Ishikawa (cell line): ENCODE measurements around the gene CARHSP1.

Source experiments
- CEBPB ChIP-seq: IDR thresholded peaks from 2 replicates; pipeline ENCODE4 v1.6.1; 2012
- CREB1 ChIP-seq: IDR thresholded peaks from 2 replicates; pipeline ENCODE4 v1.6.1; 2012; ENCODE audit warnings: low read depth
- TCF12 ChIP-seq: IDR thresholded peaks from 2 replicates; pipeline ENCODE4 v1.6.1; 2012; ENCODE audit warnings: low read depth
- TEAD4 ChIP-seq: IDR thresholded peaks from 2 replicates; pipeline ENCODE4 v1.6.1; 2012
- YY1 ChIP-seq: IDR thresholded peaks from 2 replicates; pipeline ENCODE4 v1.6.1; 2012; ENCODE audit warnings: low read depth

- TF ChIP-seq CREB1, result no peak
- TF ChIP-seq TCF12, result no peak
- no peak for TF ChIP-seq TEAD4
- TF ChIP-seq YY1, result no peak
- no peak for TF ChIP-seq CEBPB
Measured at GRCh38 chr16:8914098-8914497, 45.3 kb upstream of the CARHSP1 start.
